ENCODE results near the gene C22orf39. TPM values are rescaled to one million over a fixed set of nuclear protein-coding genes. Genes with fewer than 3 reads are reported as not detected.
A peak's percentile ranks its signal among the peaks of the same experiment; 100 is the strongest.

The C22orf39 gene
- total and polyA plus RNA-seq, 10 of the 15 experiments (the other 5 are each of a cell fraction or from before 2014, with no cell fraction given): 6.7 to 47.0 (median 26.5) TPM

DNA sequence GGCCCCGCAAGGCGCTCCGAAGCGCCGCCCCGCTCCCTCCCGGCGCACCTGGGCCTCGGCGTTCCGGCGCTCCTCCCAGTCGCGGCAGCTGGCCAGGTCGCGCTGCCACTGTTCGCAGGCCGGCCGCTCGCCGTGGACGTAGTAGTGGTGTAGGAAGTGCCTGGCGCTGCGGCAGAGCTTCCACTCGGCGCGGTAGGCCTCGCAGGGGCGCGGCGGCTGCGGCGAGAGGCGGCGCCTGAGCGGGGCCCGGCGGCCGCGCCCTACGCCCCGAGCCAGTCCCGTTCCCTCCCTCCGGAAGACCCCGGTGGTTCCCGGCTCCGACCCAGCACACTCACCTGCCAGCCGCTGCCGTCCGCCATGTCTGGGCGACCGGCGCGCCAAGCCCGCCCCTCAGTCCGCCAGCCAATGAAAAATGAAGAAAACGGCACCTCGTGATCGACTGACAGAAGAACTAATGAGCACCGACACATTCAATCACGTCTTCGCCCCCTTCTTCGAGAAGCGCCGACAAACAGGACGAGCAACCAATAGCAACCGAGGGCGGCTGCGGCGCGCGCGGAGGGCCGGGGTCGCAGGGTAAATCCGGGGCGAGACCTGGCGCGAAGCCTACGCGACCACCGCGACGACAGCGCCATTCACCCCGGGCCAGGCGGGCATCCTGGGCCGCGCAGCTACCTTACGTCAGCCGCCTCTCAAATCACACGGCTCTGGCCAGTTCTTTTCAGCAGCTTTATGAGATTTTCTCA, at the start of gene C22orf39 (continued):
- TF ChIP-seq, protein P1, sequence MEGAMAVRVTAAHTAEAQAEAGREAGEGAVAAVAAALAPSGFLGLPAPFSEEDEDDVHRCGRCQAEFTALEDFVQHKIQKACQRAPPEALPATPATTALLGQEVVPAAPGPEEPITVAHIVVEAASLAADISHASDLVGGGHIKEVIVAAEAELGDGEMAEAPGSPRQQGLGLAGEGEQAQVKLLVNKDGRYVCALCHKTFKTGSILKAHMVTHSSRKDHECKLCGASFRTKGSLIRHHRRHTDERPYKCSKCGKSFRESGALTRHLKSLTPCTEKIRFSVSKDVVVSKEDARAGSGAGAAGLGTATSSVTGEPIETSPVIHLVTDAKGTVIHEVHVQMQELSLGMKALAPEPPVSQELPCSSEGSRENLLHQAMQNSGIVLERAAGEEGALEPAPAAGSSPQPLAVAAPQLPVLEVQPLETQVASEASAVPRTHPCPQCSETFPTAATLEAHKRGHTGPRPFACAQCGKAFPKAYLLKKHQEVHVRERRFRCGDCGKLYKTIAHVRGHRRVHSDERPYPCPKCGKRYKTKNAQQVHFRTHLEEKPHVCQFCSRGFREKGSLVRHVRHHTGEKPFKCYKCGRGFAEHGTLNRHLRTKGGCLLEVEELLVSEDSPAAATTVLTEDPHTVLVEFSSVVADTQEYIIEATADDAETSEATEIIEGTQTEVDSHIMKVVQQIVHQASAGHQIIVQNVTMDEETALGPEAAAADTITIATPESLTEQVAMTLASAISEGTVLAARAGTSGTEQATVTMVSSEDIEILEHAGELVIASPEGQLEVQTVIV (IDR thresholded peaks at IDR 0.05; ENCODE audit: borderline replicate concordance, partially characterized antibody): no peak
- TF ChIP-seq RAD21 (IDR thresholded peaks at IDR 0.05; ENCODE audit: insufficient read depth, low read depth, low read length) (no peak), MXI1 (IDR thresholded peaks at IDR 0.05; ENCODE audit: low read depth, low read length) (peak; percentile 65), SMAD5 (IDR thresholded peaks at IDR 0.05; ENCODE audit: low read depth) (0 out of 2 replicates have a peak, but pooled peaks have one; percentile 42), TCF3 (IDR thresholded peaks at IDR 0.05; ENCODE audit: borderline replicate concordance, insufficient read depth, low read depth, low read length) (0 out of 2 replicates have a peak, but pooled peaks have one; percentile 35), RBBP5 (conservative IDR thresholded peaks at IDR 0.05) (no peak), SPI1 (IDR thresholded peaks at IDR 0.05; ENCODE audit: borderline replicate concordance, insufficient read depth, low read depth, low read length) (0 out of 2 replicates have a peak, but pooled peaks have one; percentile 18), ZNF274 (IDR thresholded peaks at IDR 0.05; ENCODE audit: insufficient read depth, insufficient read length) (no peak), CEBPB (IDR thresholded peaks at IDR 0.05; ENCODE audit: borderline replicate concordance in 1 of 2, low read depth in 2 of 2, low read length in 2 of 2) (no peak), HDAC2 (IDR thresholded peaks at IDR 0.05) (no peak), FOXK2 (IDR thresholded peaks at IDR 0.05) (no peak), EZH2 (IDR thresholded peaks at IDR 0.05; ENCODE audit: borderline replicate concordance, control insufficient read depth, low read depth, low read length) (no peak), RCOR1 (conservative IDR thresholded peaks at IDR 0.05; ENCODE audit: low read depth, low read length) (0 out of 2 replicates have a peak, but pooled peaks have one; percentile 35), NFYA (IDR thresholded peaks at IDR 0.05; ENCODE audit: borderline replicate concordance, low read depth, low read length) (no peak), TCF7 (IDR thresholded peaks at IDR 0.05; ENCODE audit: borderline replicate concordance) (no peak), SUZ12 (IDR thresholded peaks at IDR 0.05; ENCODE audit: unreplicated experiment) (no peak)
- TF ChIP-seq, protein P2, sequence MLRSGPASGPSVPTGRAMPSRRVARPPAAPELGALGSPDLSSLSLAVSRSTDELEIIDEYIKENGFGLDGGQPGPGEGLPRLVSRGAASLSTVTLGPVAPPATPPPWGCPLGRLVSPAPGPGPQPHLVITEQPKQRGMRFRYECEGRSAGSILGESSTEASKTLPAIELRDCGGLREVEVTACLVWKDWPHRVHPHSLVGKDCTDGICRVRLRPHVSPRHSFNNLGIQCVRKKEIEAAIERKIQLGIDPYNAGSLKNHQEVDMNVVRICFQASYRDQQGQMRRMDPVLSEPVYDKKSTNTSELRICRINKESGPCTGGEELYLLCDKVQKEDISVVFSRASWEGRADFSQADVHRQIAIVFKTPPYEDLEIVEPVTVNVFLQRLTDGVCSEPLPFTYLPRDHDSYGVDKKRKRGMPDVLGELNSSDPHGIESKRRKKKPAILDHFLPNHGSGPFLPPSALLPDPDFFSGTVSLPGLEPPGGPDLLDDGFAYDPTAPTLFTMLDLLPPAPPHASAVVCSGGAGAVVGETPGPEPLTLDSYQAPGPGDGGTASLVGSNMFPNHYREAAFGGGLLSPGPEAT (IDR thresholded peaks at IDR 0.05; ENCODE audit: low read depth): no peak
- TF ChIP-seq, protein P3, sequence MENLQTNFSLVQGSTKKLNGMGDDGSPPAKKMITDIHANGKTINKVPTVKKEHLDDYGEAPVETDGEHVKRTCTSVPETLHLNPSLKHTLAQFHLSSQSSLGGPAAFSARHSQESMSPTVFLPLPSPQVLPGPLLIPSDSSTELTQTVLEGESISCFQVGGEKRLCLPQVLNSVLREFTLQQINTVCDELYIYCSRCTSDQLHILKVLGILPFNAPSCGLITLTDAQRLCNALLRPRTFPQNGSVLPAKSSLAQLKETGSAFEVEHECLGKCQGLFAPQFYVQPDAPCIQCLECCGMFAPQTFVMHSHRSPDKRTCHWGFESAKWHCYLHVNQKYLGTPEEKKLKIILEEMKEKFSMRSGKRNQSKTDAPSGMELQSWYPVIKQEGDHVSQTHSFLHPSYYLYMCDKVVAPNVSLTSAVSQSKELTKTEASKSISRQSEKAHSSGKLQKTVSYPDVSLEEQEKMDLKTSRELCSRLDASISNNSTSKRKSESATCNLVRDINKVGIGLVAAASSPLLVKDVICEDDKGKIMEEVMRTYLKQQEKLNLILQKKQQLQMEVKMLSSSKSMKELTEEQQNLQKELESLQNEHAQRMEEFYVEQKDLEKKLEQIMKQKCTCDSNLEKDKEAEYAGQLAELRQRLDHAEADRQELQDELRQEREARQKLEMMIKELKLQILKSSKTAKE (IDR thresholded peaks at IDR 0.05; ENCODE audit: low read depth, poor library complexity, severe bottlenecking): no peak
- TF ChIP-seq, protein P4, sequence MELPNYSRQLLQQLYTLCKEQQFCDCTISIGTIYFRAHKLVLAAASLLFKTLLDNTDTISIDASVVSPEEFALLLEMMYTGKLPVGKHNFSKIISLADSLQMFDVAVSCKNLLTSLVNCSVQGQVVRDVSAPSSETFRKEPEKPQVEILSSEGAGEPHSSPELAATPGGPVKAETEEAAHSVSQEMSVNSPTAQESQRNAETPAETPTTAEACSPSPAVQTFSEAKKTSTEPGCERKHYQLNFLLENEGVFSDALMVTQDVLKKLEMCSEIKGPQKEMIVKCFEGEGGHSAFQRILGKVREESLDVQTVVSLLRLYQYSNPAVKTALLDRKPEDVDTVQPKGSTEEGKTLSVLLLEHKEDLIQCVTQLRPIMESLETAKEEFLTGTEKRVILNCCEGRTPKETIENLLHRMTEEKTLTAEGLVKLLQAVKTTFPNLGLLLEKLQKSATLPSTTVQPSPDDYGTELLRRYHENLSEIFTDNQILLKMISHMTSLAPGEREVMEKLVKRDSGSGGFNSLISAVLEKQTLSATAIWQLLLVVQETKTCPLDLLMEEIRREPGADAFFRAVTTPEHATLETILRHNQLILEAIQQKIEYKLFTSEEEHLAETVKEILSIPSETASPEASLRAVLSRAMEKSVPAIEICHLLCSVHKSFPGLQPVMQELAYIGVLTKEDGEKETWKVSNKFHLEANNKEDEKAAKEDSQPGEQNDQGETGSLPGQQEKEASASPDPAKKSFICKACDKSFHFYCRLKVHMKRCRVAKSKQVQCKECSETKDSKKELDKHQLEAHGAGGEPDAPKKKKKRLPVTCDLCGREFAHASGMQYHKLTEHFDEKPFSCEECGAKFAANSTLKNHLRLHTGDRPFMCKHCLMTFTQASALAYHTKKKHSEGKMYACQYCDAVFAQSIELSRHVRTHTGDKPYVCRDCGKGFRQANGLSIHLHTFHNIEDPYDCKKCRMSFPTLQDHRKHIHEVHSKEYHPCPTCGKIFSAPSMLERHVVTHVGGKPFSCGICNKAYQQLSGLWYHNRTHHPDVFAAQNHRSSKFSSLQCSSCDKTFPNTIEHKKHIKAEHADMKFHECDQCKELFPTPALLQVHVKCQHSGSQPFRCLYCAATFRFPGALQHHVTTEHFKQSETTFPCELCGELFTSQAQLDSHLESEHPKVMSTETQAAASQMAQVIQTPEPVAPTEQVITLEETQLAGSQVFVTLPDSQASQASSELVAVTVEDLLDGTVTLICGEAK (IDR thresholded peaks at IDR 0.05; ENCODE audit: borderline replicate concordance): no peak
